HCT116 (cell line): ENCODE data around the gene FGF19. TPM values are rescaled to one million over a fixed set of nuclear protein-coding genes. Genes with fewer than 3 reads are reported as not detected.
A peak's percentile ranks its signal among the peaks of the same experiment; 100 is the strongest.

ENCODE experiments used
- ATAC-seq: fragments of 200-7000 bp; cut with Tn5 transposase; 2 replicates; pipeline ENCODE4 v1.9.1; 2020; ENCODE audit warnings: mild to moderate bottlenecking, moderate library complexity
- BruUV-seq: library from RNA; stranded (reverse); fragments of 400-500 nt; replicated peaks from 2 replicates; lab custom pipeline; 2021; lab: Mats Ljungman, UMichigan
- CTCF ChIA-PET: fragments of 300-600 bp; sonication (Branson Sonifier 250); formaldehyde crosslinking; loops from one replicate; lab custom pipeline; 2021; ENCODE audit warnings: antibody characterized with exemption; lab: Charles Lee
- POLR2A ChIA-PET: fragments of 300-600, 350-600 bp; sonication (Branson Sonifier 250); formaldehyde crosslinking; loops from one replicate; lab custom pipeline; 2021; ENCODE audit warnings: antibody characterized with exemption; lab: Charles Lee
- RAD21 ChIA-PET, 2 experiments: fragments of 300-600 bp; sonication (Branson Sonifier 250); formaldehyde crosslinking; loops; one replicate each; lab custom pipeline; 2023; ENCODE audit warnings: low total read pairs in 2 of 2; ENCODE audit not compliant: uncharacterized antibody in 2 of 2, unreplicated experiment in 2 of 2, low non-redundant PET in 1 of 2; lab: Charles Lee
- DNase-seq: peaks from one replicate; pipeline ENCODE4 v3.0.0-alpha.2; 2010; ENCODE audit warnings: low read depth, low spot score
- H2AFZ ChIP-seq: fragments of 200-600 bp; shearing (Covaris generic), sonication (generic); 2 replicates; pipeline ENCODE4 v1.6.1; 2017; ENCODE audit warnings: low read depth, mixed run types, mixed read lengths, antibody characterized with exemption, low read length; ENCODE audit not compliant: poor library complexity, severe bottlenecking
- H3K27ac ChIP-seq: 2 replicates; pipeline ENCODE4 v1.5.1; 2012; ENCODE audit warnings: low read depth, low read length
- H3K27me3 ChIP-seq: fragments of 200-600 bp; sonication (generic); 2 replicates; pipeline ENCODE4 v1.6.1; 2016; ENCODE audit warnings: mixed run types, low read length, mixed read lengths; ENCODE audit not compliant: insufficient read depth
- H3K36me3 ChIP-seq, 2 experiments: fragments of 200-500 bp in 1 of 2; fragments of 200-600 bp in 1 of 2; sonication (Bioruptor generic) in 1 of 2; sonication (generic) in 1 of 2; 2 replicates each; pipeline versions ENCODE4 v1.5.1 to v1.6.1; 2014 to 2016; ENCODE audit warnings: low read length in 2 of 2, inconsistent platforms in 1 of 2, mixed read lengths in 1 of 2, mixed run types in 1 of 2; ENCODE audit not compliant: insufficient read depth in 2 of 2, control insufficient read depth in 1 of 2
- H3K4me1 ChIP-seq, 2 experiments: fragments of 200-600 bp in 1 of 2; sonication (generic) in 1 of 2; 2 replicates each; pipeline versions ENCODE4 v1.5.1 to v1.6.1; 2012 to 2017; ENCODE audit warnings: low read length in 2 of 2, inconsistent platforms in 1 of 2, mild to moderate bottlenecking in 1 of 2, mixed read lengths in 1 of 2, mixed run types in 1 of 2, moderate library complexity in 1 of 2; ENCODE audit not compliant: insufficient read depth in 2 of 2, control insufficient read depth in 1 of 2
- H3K4me2 ChIP-seq: fragments of 200-600 bp; sonication (generic); 2 replicates; pipeline ENCODE4 v1.6.1; 2017; ENCODE audit warnings: mixed run types, low read length, mixed read lengths
- H3K4me3 ChIP-seq, 2 experiments: fragments of 200-600 bp in 1 of 2; sonication (generic) in 1 of 2; replicated peaks in 1 of 2; 2 replicates each; pipeline ENCODE4 v1.5.1; 2011 to 2016; ENCODE audit warnings: low read length in 2 of 2, control low read depth in 1 of 2, low read depth in 1 of 2, mild to moderate bottlenecking in 1 of 2, mixed read lengths in 1 of 2, mixed run types in 1 of 2
- H3K79me2 ChIP-seq: fragments of 200-600 bp; sonication (generic); 2 replicates; pipeline ENCODE4 v1.6.1; 2017; ENCODE audit warnings: mild to moderate bottlenecking, mixed run types, low read length, moderate library complexity, mixed read lengths; ENCODE audit not compliant: insufficient read depth
- H3K9ac ChIP-seq: fragments of 200-600 bp; sonication (generic); 2 replicates; pipeline ENCODE4 v1.6.1; 2016; ENCODE audit warnings: low read length, mixed read lengths
- H3K9me2 ChIP-seq: fragments of 200-600 bp; sonication (generic), shearing (Covaris generic); 2 replicates; pipeline ENCODE4 v1.6.1; 2017; ENCODE audit warnings: mixed run types, mild to moderate bottlenecking, moderate library complexity; ENCODE audit not compliant: insufficient read depth
- H3K9me3 ChIP-seq, 2 experiments: fragments of 200-500 bp in 1 of 2; fragments of 200-600 bp in 1 of 2; sonication (Bioruptor generic) in 1 of 2; sonication (generic) in 1 of 2; 2 replicates each; pipeline ENCODE4 v1.6.1; 2014 to 2017; ENCODE audit warnings: low read length in 2 of 2, mixed read lengths in 2 of 2, inconsistent platforms in 1 of 2, low read depth in 1 of 2, mild to moderate bottlenecking in 1 of 2, mixed run types in 1 of 2, moderate library complexity in 1 of 2; ENCODE audit not compliant: control insufficient read depth in 1 of 2, insufficient read depth in 1 of 2
- H4K20me1 ChIP-seq: fragments of 200-600 bp; sonication (generic), shearing (Covaris generic); 2 replicates; pipeline ENCODE4 v1.6.1; 2017; ENCODE audit warnings: mixed run types, mild to moderate bottlenecking, moderate library complexity; ENCODE audit not compliant: insufficient read depth
- ATF3 ChIP-seq: IDR thresholded peaks from 2 replicates; pipeline ENCODE4 v1.6.1; 2012
- CBX3 ChIP-seq: IDR thresholded peaks from 2 replicates; pipeline ENCODE4 v1.6.1; 2012; ENCODE audit warnings: low read depth
- EZH2phosphoT487 ChIP-seq: fragments of 200-600 bp; IDR thresholded peaks from 2 replicates; pipeline ENCODE4 v1.6.1; 2018; ENCODE audit warnings: antibody characterized with exemption, borderline replicate concordance
- JUND ChIP-seq: IDR thresholded peaks from 2 replicates; pipeline ENCODE4 v1.6.1; 2012
- POLR2A ChIP-seq: IDR thresholded peaks from 2 replicates; pipeline ENCODE4 v1.7.0; 2011; ENCODE audit warnings: borderline replicate concordance; ENCODE audit not compliant: insufficient read depth, insufficient read length; ENCODE audit errors: extremely low read depth
- SIN3A ChIP-seq: IDR thresholded peaks from 2 replicates; pipeline ENCODE4 v1.6.1; 2012; ENCODE audit warnings: low read depth
- SRF ChIP-seq: IDR thresholded peaks from 2 replicates; pipeline ENCODE4 v1.6.1; 2012; ENCODE audit warnings: low read depth
- TCF7L2 ChIP-seq: IDR thresholded peaks from 2 replicates; pipeline ENCODE4 v1.7.0; 2011; ENCODE audit warnings: borderline replicate concordance, inconsistent platforms; ENCODE audit not compliant: insufficient read depth, insufficient read length; ENCODE audit errors: extremely low read depth
- YY1 ChIP-seq: IDR thresholded peaks from 2 replicates; pipeline ENCODE4 v1.6.1; 2011; ENCODE audit warnings: low read length, low read depth, moderate library complexity, mild to moderate bottlenecking; ENCODE audit not compliant: insufficient replicate concordance; ENCODE audit errors: extremely low read depth
- ZFX ChIP-seq: fragments of 450-650 bp; IDR thresholded peaks from 2 replicates; pipeline ENCODE4 v1.6.1; 2017
- intact Hi-C: fragments of 100-400 bp; cut with micrococcal nuclease; formaldehyde crosslinking; loops from 2 replicates; pipeline ENCODE4 v1.10.0; 2022
- total RNA-seq: library from RNA; stranded (reverse); gene quantifications from one replicate; pipeline ENCODE4 v1.2.1, GENCODE V29; 2021; ENCODE audit not compliant: unreplicated experiment
- TF ChIP-seq, protein P1 (sequence below): IDR thresholded peaks from 2 replicates; pipeline ENCODE4 v1.6.1; 2012
- TF ChIP-seq, protein P2 (sequence below), 3 experiments: fragments of 200-600 bp in 1 of 3; sonication (generic) in 1 of 3; IDR thresholded peaks in 2 of 3; conservative IDR thresholded peaks in 1 of 3; 2 replicates each; pipeline ENCODE4 v1.5.1; 2012 to 2017; ENCODE audit warnings: low read depth in 2 of 3, low read length in 2 of 3, antibody characterized with exemption in 1 of 3, borderline replicate concordance in 1 of 3, control low read depth in 1 of 3, mild to moderate bottlenecking in 1 of 3, mixed read lengths in 1 of 3, mixed run types in 1 of 3, moderate library complexity in 1 of 3; ENCODE audit not compliant: insufficient read depth in 1 of 3
- TF ChIP-seq, protein P3 (sequence below): IDR thresholded peaks from 2 replicates; pipeline ENCODE4 v1.6.1; 2011; ENCODE audit warnings: mild to moderate bottlenecking, low read length, moderate library complexity; ENCODE audit not compliant: insufficient replicate concordance; ENCODE audit errors: extremely low read depth

The FGF19 gene
- total RNA-seq, 1 experiment from 2014 or later = 37.5 TPM

DNA sequence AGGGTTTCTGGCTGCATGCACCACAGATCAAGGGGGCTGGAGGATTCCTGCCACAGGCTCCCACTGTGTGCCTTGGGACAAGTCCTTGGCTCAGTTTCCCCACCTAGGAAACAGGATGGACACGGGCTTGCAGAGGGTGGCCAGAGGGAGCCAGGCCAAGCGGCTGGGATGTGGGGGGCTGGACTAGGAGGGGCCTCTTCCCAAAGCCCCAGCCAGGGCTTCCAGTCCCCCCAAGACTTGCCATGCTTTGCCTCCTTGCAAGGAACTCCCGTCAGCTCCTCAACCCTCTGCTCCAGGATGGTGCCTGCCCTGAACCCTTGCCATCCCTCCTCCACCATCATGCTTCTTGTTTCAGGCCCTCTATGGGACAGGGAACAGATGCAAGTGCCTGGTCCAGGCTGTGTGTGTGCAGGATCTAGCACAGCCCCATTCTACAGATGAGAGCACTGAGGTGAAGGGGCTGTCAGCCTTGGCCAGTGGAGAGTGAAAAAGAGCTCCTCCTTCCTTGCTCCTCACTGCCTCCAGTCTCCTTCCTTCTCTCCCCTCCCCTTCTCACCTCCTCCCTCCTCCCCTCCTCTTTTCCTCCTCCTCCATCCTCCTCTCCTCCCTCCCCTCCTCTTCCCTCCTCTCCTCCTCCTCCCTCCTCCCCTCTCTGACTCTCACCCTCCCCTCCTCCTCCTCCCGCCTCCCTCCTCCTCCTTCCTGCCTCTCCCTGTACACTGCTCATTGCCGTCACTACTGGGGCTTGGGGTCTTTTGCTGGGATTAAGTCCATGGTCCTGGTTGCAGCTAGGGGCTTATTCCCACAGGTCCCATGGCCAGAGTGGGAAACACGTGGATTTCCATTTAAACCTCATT is 13.3 kb upstream of the FGF19 start:
- Histone ChIP-seq H3K36me3 (peaks cover 0 to 6% of the 10 kb centered on the region in 2 experiments; a peak in 1 of 4 replicates), H3K27me3 (no peaks in the 10 kb centered on the region), H3K9me3 (no peaks in the 10 kb centered on the region), H3K4me1 (peaks cover 7 to 19% of the 10 kb centered on the region in 2 experiments; a peak in 3 of 4 replicates), H3K9me2 (no peaks in the 10 kb centered on the region), H3K4me3 (no peak overlapping the region), H2AFZ (no peak overlapping the region), H3K79me2 (peaks cover 9% of the 10 kb centered on the region; the same call in 1 of the 2 replicates), H3K9ac (no peak overlapping the region), H3K27ac (no peak overlapping the region), H4K20me1 (no peaks in the 10 kb centered on the region), H3K4me2 (0 out of 2 replicates have a peak overlapping the region, but pooled peaks have one; percentile 12)
- RAD21 ChIA-PET = interaction anchor here in 1 of 2 experiments (0.6 to 1.3 kb wide), 2 partner anchors 13 to 84 kb away, joined by 3 to 5 read pairs; no protein-coding TSS in a partner anchor
- no TSS peak for BruUV-seq
- DNase-seq (no peak), ATAC-seq (no peak)
- POLR2A ChIA-PET = interaction anchor here (0.9 to 1.2 kb wide), 3 partner anchors 10 to 13 kb away, joined by 3 to 5 read pairs (median 3); no protein-coding TSS in a partner anchor
- no peak for TF ChIP-seq TCF7L2
- TF ChIP-seq, protein P1, sequence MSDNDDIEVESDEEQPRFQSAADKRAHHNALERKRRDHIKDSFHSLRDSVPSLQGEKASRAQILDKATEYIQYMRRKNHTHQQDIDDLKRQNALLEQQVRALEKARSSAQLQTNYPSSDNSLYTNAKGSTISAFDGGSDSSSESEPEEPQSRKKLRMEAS = no peak
- TF ChIP-seq ATF3 = no peak
- TF ChIP-seq EZH2phosphoT487 = no peak
- TF ChIP-seq YY1 = no peak
- no peak for TF ChIP-seq JUND
- TF ChIP-seq, protein P2, sequence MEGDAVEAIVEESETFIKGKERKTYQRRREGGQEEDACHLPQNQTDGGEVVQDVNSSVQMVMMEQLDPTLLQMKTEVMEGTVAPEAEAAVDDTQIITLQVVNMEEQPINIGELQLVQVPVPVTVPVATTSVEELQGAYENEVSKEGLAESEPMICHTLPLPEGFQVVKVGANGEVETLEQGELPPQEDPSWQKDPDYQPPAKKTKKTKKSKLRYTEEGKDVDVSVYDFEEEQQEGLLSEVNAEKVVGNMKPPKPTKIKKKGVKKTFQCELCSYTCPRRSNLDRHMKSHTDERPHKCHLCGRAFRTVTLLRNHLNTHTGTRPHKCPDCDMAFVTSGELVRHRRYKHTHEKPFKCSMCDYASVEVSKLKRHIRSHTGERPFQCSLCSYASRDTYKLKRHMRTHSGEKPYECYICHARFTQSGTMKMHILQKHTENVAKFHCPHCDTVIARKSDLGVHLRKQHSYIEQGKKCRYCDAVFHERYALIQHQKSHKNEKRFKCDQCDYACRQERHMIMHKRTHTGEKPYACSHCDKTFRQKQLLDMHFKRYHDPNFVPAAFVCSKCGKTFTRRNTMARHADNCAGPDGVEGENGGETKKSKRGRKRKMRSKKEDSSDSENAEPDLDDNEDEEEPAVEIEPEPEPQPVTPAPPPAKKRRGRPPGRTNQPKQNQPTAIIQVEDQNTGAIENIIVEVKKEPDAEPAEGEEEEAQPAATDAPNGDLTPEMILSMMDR (IDR thresholded peaks at IDR 0.05 in 2 of 3, conservative IDR thresholded peaks at IDR 0.05 in 1 of 3; ENCODE audit: borderline replicate concordance in 1 of 3, insufficient read depth in 1 of 3, low read depth in 2 of 3, low read length in 2 of 3) = no peak
- TF ChIP-seq, protein P3, sequence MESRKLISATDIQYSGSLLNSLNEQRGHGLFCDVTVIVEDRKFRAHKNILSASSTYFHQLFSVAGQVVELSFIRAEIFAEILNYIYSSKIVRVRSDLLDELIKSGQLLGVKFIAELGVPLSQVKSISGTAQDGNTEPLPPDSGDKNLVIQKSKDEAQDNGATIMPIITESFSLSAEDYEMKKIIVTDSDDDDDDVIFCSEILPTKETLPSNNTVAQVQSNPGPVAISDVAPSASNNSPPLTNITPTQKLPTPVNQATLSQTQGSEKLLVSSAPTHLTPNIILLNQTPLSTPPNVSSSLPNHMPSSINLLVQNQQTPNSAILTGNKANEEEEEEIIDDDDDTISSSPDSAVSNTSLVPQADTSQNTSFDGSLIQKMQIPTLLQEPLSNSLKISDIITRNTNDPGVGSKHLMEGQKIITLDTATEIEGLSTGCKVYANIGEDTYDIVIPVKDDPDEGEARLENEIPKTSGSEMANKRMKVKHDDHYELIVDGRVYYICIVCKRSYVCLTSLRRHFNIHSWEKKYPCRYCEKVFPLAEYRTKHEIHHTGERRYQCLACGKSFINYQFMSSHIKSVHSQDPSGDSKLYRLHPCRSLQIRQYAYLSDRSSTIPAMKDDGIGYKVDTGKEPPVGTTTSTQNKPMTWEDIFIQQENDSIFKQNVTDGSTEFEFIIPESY = no peak
- TF ChIP-seq CBX3 = no peak
- no peak for TF ChIP-seq POLR2A
- TF ChIP-seq SRF = no peak
- no peak for TF ChIP-seq ZFX
- no peak for TF ChIP-seq SIN3A
- CTCF ChIA-PET = interaction anchor here (0.7 to 0.8 kb wide), 2 partner anchors 33 to 81 kb away, joined by 3 read pairs; no protein-coding TSS in a partner anchor
- intact Hi-C loops = loop anchor here (5.0 kb wide), 1 partner anchor 85 kb away; no protein-coding TSS in a partner anchor
